Spleen (tissue), 11 donors: ENCODE results near the gene SPOPL. TPM values are rescaled to one million over a fixed set of nuclear protein-coding genes. Genes with fewer than 3 reads are reported as not detected.

Experiments
- DNase-seq: peaks from one replicate; pipeline ENCODE4 v3.0.0-alpha.2; 2020
- H3K27ac ChIP-seq, 8 donors: fragments of 200-600 bp; sonication (generic) in 7 of 8; 1 replicate in 4 of 8; 2 replicates in 4 of 8; pipeline versions ENCODE4 v1.5.0 to v1.8.0; 2016 to 2021; ENCODE audit warnings: inconsistent platforms in 4 of 8, mild to moderate bottlenecking in 4 of 8, moderate library complexity in 1 of 8
- H3K27me3 ChIP-seq, 7 donors: fragments of 200-600 bp; sonication (generic) in 6 of 7; replicated peaks in 1 of 7; 1 replicate in 4 of 7; 2 replicates in 3 of 7; pipeline versions ENCODE4 v1.5.0 to v1.8.0; 2016 to 2021; ENCODE audit warnings: inconsistent platforms in 3 of 7, mild to moderate bottlenecking in 1 of 7
- H3K36me3 ChIP-seq, 6 donors: fragments of 200-600 bp; sonication (generic) in 5 of 6; 1 replicate in 4 of 6; 2 replicates in 2 of 6; pipeline versions ENCODE4 v1.5.0 to v1.8.0; 2016 to 2021; ENCODE audit warnings: inconsistent platforms in 2 of 6
- H3K4me1 ChIP-seq, 6 donors: fragments of 200-600 bp; sonication (generic) in 5 of 6; 1 replicate in 3 of 6; 2 replicates in 3 of 6; pipeline versions ENCODE4 v1.5.0 to v1.8.0; 2016 to 2021; ENCODE audit warnings: inconsistent platforms in 3 of 6
- H3K4me3 ChIP-seq, 8 donors: fragments of 200-600 bp; sonication (generic) in 7 of 8; 1 replicate in 4 of 8; 2 replicates in 4 of 8; pipeline versions ENCODE4 v1.5.0 to v1.8.0; 2016 to 2021; ENCODE audit warnings: inconsistent platforms in 4 of 8, mild to moderate bottlenecking in 4 of 8, moderate library complexity in 2 of 8
- H3K9me3 ChIP-seq, 8 donors: fragments of 200-600 bp; sonication (generic) in 7 of 8; 1 replicate in 4 of 8; 2 replicates in 4 of 8; pipeline versions ENCODE4 v1.5.0 to v1.8.0; 2016 to 2021; ENCODE audit warnings: inconsistent platforms in 4 of 8
- CTCF ChIP-seq, 11 experiments: fragments of 200-600 bp in 7 of 11; fragments of 450-650 bp in 4 of 11; sonication (generic) in 4 of 11; IDR thresholded peaks in 8 of 11; conservative IDR thresholded peaks in 3 of 11; 1 replicate in 7 of 11; 2 replicates in 4 of 11; pipeline versions ENCODE4 v1.4.0 to v1.8.0; 2016 to 2021; ENCODE audit warnings: antibody characterized with exemption in 11 of 11, inconsistent platforms in 4 of 11, mild to moderate bottlenecking in 1 of 11
- POLR2A ChIP-seq, 3 donors: fragments of 450-650 bp; IDR thresholded peaks; one replicate each; pipeline ENCODE4 v1.5.1; 2017; ENCODE audit warnings: antibody characterized with exemption in 3 of 3, mild to moderate bottlenecking in 1 of 3
- POLR2AphosphoS5 ChIP-seq, 3 donors: sonication (generic); formaldehyde crosslinking; IDR thresholded peaks; one replicate each; pipeline ENCODE4 v1.5.1; 2017; ENCODE audit warnings: antibody characterized with exemption in 3 of 3
- WGBS, 5 donors: extraction: QIAGEN DNeasy Blood & Tissue Kit in 3 of 5; methylation state at CpG; one replicate each; pipeline versions ENCODE4 v1.1.5 to v1.1.7; 2013 to 2018; 5-methylcytosine and 5-hydroxymethylcytosine counted together
- intact Hi-C: fragments of 100-400 bp; cut with DNase I; formaldehyde crosslinking; loops from one replicate; pipeline ENCODE4 v1.15.0; 2023; ENCODE audit warnings: low total_unique reads
- polyA plus RNA-seq, 3 donors: library from polyadenylated mRNA; stranded (reverse); fragments of 200-250 nt; gene quantifications; one replicate each; pipeline ENCODE4 v1.2.1, GENCODE V29; 2013
- total RNA-seq, 7 donors: library from RNA; depleted of rRNA in 3 of 7; stranded (reverse); fragments of >200 nt in 3 of 7; fragmentation: NEBNext Ultra II Directional in 4 of 7; extraction: Animal tissue kit (Norgen Biotek cat#: 25700) in 4 of 7; gene quantifications; one replicate each; pipeline versions ENCODE4 v1.1.0 to v1.2.1, GENCODE V29; 2016 to 2021
- donor health status: healthy with polysubstance abuse.
- donor health status: DM: no; HTN: no; CAD: no; lungs with moderate emphysema.
- donor health status: DM: no; HTN: no; CAD: no.
- donor health status: Bipolar disorder and iron deficiency.
- donor health status: healthy.
- donor health status: DM: no; HTN: no; CAD: no.
- donor health status: DM: yes; HTN: yes; CAD: no.

SPOPL gene
- total and polyA plus RNA-seq, 10 donors = 4.8 to 48.8 (median 36.8) TPM

- peaks cover 0 to 14% (median 0%) of the 10 kb centered on the region in 6 donors for H3K4me1 ChIP-seq
- H3K27ac ChIP-seq = no peak overlapping the region
- H3K4me3 ChIP-seq = no peak overlapping the region
- H3K9me3 ChIP-seq = no peaks in the 10 kb centered on the region
- intact Hi-C loops = no loop called here
- WGBS, 5 donors = 89 to 94% (median 89%) methylated on average over 4 of the region's 4 CpGs
- DNase-seq = no peak
- no peaks in the 10 kb centered on the region for H3K27me3 ChIP-seq
- peaks cover 0 to 57% (median 21%) of the 10 kb centered on the region in 6 donors for H3K36me3 ChIP-seq
- TF ChIP-seq CTCF (IDR thresholded peaks at IDR 0.05 in 8 of 11, conservative IDR thresholded peaks at IDR 0.05 in 3 of 11) (no peak), POLR2A (IDR thresholded peaks at IDR 0.05) (no peak), POLR2AphosphoS5 (IDR thresholded peaks at IDR 0.05) (no peak)
Measured at GRCh38 chr2:138550172-138550571, 48.6 kb downstream of the SPOPL start.

GRCh38 chr2:138550670-138551287 lies 49.2 kb downstream of the SPOPL start:
- TF ChIP-seq CTCF (IDR thresholded peaks at IDR 0.05 in 8 of 11, conservative IDR thresholded peaks at IDR 0.05 in 3 of 11) (no peak), POLR2A (IDR thresholded peaks at IDR 0.05) (no peak), POLR2AphosphoS5 (IDR thresholded peaks at IDR 0.05) (no peak)
- WGBS, 5 donors = 73 to 86% (median 77%) methylated on average over 3 of the region's 3 CpGs
- DNase-seq = no peak
- intact Hi-C loops = no loop called here
- no peak overlapping the region for H3K27ac ChIP-seq
- peaks cover 0 to 10% (median 0%) of the 10 kb centered on the region in 6 donors for H3K4me1 ChIP-seq
- H3K4me3 ChIP-seq = no peak overlapping the region
- no peaks in the 10 kb centered on the region for H3K27me3 ChIP-seq
- peaks cover 0 to 60% (median 21%) of the 10 kb centered on the region in 6 donors for H3K36me3 ChIP-seq
- H3K9me3 ChIP-seq = no peaks in the 10 kb centered on the region

DNA sequence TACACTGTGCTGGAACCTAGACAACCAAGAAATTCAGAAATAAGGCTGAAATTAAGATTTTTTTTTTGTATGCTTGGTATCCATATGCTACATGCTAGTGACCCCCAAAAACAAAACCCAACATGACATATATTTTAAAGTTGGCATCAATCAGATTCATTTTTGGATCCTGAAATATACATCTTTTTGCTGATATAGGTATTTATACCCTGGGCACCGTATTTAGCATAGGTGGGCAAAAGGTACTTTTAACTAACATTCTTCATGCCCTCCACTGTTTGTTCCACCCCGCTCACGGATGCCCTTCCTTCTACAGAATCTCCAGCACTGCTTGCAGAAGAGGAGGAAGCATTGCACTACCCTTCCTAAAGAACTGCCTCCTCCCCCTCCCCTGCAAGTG lies 52.6 kb downstream of the SPOPL start:
- Histone ChIP-seq H3K27ac (no peak overlapping the region), H3K27me3 (no peaks in the 10 kb centered on the region), H3K4me1 (no peaks in the 10 kb centered on the region), H3K36me3 (peaks cover 0 to 86% (median 22%) of the 10 kb centered on the region in 6 donors), H3K4me3 (no peak overlapping the region), H3K9me3 (no peaks in the 10 kb centered on the region)
- TF ChIP-seq POLR2A (IDR thresholded peaks at IDR 0.05) (no peak), POLR2AphosphoS5 (IDR thresholded peaks at IDR 0.05) (no peak), CTCF (IDR thresholded peaks at IDR 0.05 in 8 of 11, conservative IDR thresholded peaks at IDR 0.05 in 3 of 11) (no peak)
- no peak for DNase-seq
- intact Hi-C loops = no loop called here
- WGBS, 5 donors = 95 to 100% (median 97%) methylated on average over 3 of the region's 3 CpGs

GRCh38 chr2:138559641-138560040 lies 58.1 kb downstream of the SPOPL start:
- WGBS, 5 donors = 69 to 90% (median 73%) methylated on average over 1 of the region's 1 CpG
- H3K4me3 ChIP-seq = no peak overlapping the region
- intact Hi-C loops = no loop called here

More at GRCh38 chr2:138559641-138560040, 58.1 kb downstream of the SPOPL start:
- no peak for TF ChIP-seq POLR2AphosphoS5 (IDR thresholded peaks at IDR 0.05)
- TF ChIP-seq CTCF (IDR thresholded peaks at IDR 0.05 in 8 of 11, conservative IDR thresholded peaks at IDR 0.05 in 3 of 11) = no peak
- no peak for TF ChIP-seq POLR2A (IDR thresholded peaks at IDR 0.05)
- Histone ChIP-seq H3K9me3 (no peaks in the 10 kb centered on the region), H3K36me3 (peaks cover 0 to 95% (median 26%) of the 10 kb centered on the region in 6 donors), H3K27ac (no peak overlapping the region), H3K27me3 (no peaks in the 10 kb centered on the region), H3K4me1 (no peaks in the 10 kb centered on the region)
- no peak for DNase-seq
